Hindlimb muscle (tissue), 1 donor: Measurements from ENCODE around the gene CACNA2D3. TPM values are rescaled to one million over a fixed set of nuclear protein-coding genes. Genes with fewer than 3 reads are reported as not detected.
"Not testable (repeated sequence)": the region's sequence is repeated elsewhere in the genome, so short reads cannot be mapped to it uniquely, and the experiment has no call there.

Experiments used
- DNase-seq: peaks from one replicate; pipeline ENCODE4 v3.0.0-alpha.2; 2013
- polyA plus RNA-seq: library from polyadenylated mRNA; unstranded; fragments of 120-200 nt; gene quantifications from one replicate; pipeline ENCODE4 v1.2.1, GENCODE V29; 2013; ENCODE audit not compliant: insufficient read length

The CACNA2D3 gene
- polyA plus RNA-seq, 1 donor, result 2.4 TPM

- DNase-seq, result no peak
These were observed 458.1 kb downstream of the CACNA2D3 start for GRCh38 chr3:54580453-54580852.

- no peak for DNase-seq
These were observed 460.1 kb downstream of the CACNA2D3 start for GRCh38 chr3:54582424-54582823.

- no peak for DNase-seq
These were observed 468.8 kb downstream of the CACNA2D3 start for GRCh38 chr3:54591157-54591556.

GRCh38 chr3:54593653-54594052, 471.3 kb downstream of the CACNA2D3 start:
- no peak for DNase-seq

- no peak for DNase-seq
These were observed 473.7 kb downstream of the CACNA2D3 start for GRCh38 chr3:54596087-54596486.

- peak; percentile 20 for DNase-seq
These were observed 477.4 kb downstream of the CACNA2D3 start for GRCh38 chr3:54599716-54600115.

- peak; percentile 29 for DNase-seq
These were observed 478.3 kb downstream of the CACNA2D3 start for GRCh38 chr3:54600441-54601204.

GRCh38 chr3:54604495-54604894, 482.1 kb downstream of the CACNA2D3 start:
- DNase-seq, result no peak

- no peak for DNase-seq
These were observed 485.7 kb downstream of the CACNA2D3 start for GRCh38 chr3:54608041-54608440.

- no peak for DNase-seq
These were observed 496.7 kb downstream of the CACNA2D3 start for GRCh38 chr3:54619053-54619452.

- no peak for DNase-seq
These were observed 497.2 kb downstream of the CACNA2D3 start for GRCh38 chr3:54619531-54619930.

GRCh38 chr3:54621184-54621583, 498.8 kb downstream of the CACNA2D3 start:
- DNase-seq, result no peak

- DNase-seq, result no peak
These were observed 500.3 kb downstream of the CACNA2D3 start for GRCh38 chr3:54622678-54623077.

GRCh38 chr3:54625805-54626787, 503.7 kb downstream of the CACNA2D3 start:
- no peak for DNase-seq

GRCh38 chr3:54628888-54629441, 506.6 kb downstream of the CACNA2D3 start:
- no peak for DNase-seq

- no peak for DNase-seq
These were observed 507.8 kb downstream of the CACNA2D3 start for GRCh38 chr3:54630101-54630623.

- not testable (repeated sequence) for DNase-seq
These were observed 508.6 kb downstream of the CACNA2D3 start for GRCh38 chr3:54631001-54631400.

GRCh38 chr3:54631516-54632325, 509.4 kb downstream of the CACNA2D3 start:
- DNase-seq, result no peak

GRCh38 chr3:54632326-54632665, 509.9 kb downstream of the CACNA2D3 start:
- DNase-seq, result no peak

GRCh38 chr3:54632834-54633233, 510.5 kb downstream of the CACNA2D3 start:
- DNase-seq, result no peak

- DNase-seq, result no peak
These were observed 511.2 kb downstream of the CACNA2D3 start for GRCh38 chr3:54633444-54634121.

- no peak for DNase-seq
These were observed 511.7 kb downstream of the CACNA2D3 start for GRCh38 chr3:54634122-54634469.
